Osteoblast (primary cell): ENCODE measurements around the gene TPO. TPM values are rescaled to one million over a fixed set of nuclear protein-coding genes. Genes with fewer than 3 reads are reported as not detected.

Source experiments
- DNase-seq: peaks from one replicate; pipeline ENCODE4 v3.0.0; 2011; ENCODE audit warnings: low spot score, mixed read lengths; ENCODE audit not compliant: insufficient read length; ENCODE audit errors: missing footprints
- H2AFZ ChIP-seq: 2 replicates; pipeline ENCODE4 v1.6.0; 2011; ENCODE audit warnings: mild to moderate bottlenecking, low read length
- H3K27ac ChIP-seq: 2 replicates; pipeline ENCODE4 v1.5.1; 2011; ENCODE audit warnings: mild to moderate bottlenecking, low read depth, low read length, moderate library complexity
- H3K27me3 ChIP-seq: 2 replicates; pipeline ENCODE4 v1.6.0; 2012; ENCODE audit warnings: mild to moderate bottlenecking, control low read depth, inconsistent platforms, low read length, moderate library complexity; ENCODE audit not compliant: insufficient read depth
- H3K36me3 ChIP-seq: 2 replicates; pipeline ENCODE4 v1.5.1; 2011; ENCODE audit warnings: mild to moderate bottlenecking, low read length, control low read depth, moderate library complexity; ENCODE audit not compliant: insufficient read depth
- H3K4me1 ChIP-seq: 2 replicates; pipeline ENCODE4 v1.5.1; 2011; ENCODE audit warnings: mild to moderate bottlenecking, low read length, control low read depth, moderate library complexity; ENCODE audit not compliant: insufficient read depth
- H3K4me2 ChIP-seq: 2 replicates; pipeline ENCODE4 v1.6.0; 2011; ENCODE audit warnings: mild to moderate bottlenecking, low read length; ENCODE audit not compliant: insufficient read depth
- H3K4me3 ChIP-seq: fragments of 200-600 bp; sonication (generic); 3 replicates; pipeline ENCODE4 v1.5.1; 2012; ENCODE audit warnings: mild to moderate bottlenecking, low read length, inconsistent platforms; ENCODE audit not compliant: insufficient read depth
- H3K79me2 ChIP-seq: 2 replicates; pipeline ENCODE4 v1.6.0; 2012; ENCODE audit warnings: mild to moderate bottlenecking, low read length, control low read depth, inconsistent platforms; ENCODE audit not compliant: insufficient read depth
- H3K9me3 ChIP-seq: 2 replicates; pipeline ENCODE4 v1.5.1; 2011; ENCODE audit warnings: low read depth, low read length, control low read depth
- H4K20me1 ChIP-seq: 2 replicates; pipeline ENCODE4 v1.6.0; 2012; ENCODE audit warnings: mild to moderate bottlenecking, low read length, control low read depth; ENCODE audit not compliant: insufficient read depth
- CTCF ChIP-seq: IDR thresholded peaks from 2 replicates; pipeline ENCODE4 v1.5.1; 2011; ENCODE audit warnings: mild to moderate bottlenecking, low read depth, low read length, moderate library complexity; ENCODE audit errors: extremely low read depth
- total RNA-seq: library from RNA; depleted of rRNA; stranded (reverse); fragments of >200 nt; gene quantifications from 2 replicates; pipeline ENCODE4 v1.2.3, GENCODE V29; 2012

Gene TPO
- total RNA-seq, 1 donor = not detected

GRCh38 chr2:1521878-1522830 lies 108.9 kb downstream of the TPO start:
- Histone ChIP-seq H4K20me1 (no peaks in the 10 kb centered on the region), H3K9me3 (no peaks in the 10 kb centered on the region), H3K27me3 (no peaks in the 10 kb centered on the region), H3K4me3 (no peak overlapping the region), H3K4me2 (no peak overlapping the region), H3K79me2 (no peaks in the 10 kb centered on the region), H2AFZ (no peak overlapping the region), H3K4me1 (no peaks in the 10 kb centered on the region), H3K27ac (no peak overlapping the region), H3K36me3 (no peaks in the 10 kb centered on the region)
- TF ChIP-seq CTCF = no peak
- DNase-seq = no peak

DNA sequence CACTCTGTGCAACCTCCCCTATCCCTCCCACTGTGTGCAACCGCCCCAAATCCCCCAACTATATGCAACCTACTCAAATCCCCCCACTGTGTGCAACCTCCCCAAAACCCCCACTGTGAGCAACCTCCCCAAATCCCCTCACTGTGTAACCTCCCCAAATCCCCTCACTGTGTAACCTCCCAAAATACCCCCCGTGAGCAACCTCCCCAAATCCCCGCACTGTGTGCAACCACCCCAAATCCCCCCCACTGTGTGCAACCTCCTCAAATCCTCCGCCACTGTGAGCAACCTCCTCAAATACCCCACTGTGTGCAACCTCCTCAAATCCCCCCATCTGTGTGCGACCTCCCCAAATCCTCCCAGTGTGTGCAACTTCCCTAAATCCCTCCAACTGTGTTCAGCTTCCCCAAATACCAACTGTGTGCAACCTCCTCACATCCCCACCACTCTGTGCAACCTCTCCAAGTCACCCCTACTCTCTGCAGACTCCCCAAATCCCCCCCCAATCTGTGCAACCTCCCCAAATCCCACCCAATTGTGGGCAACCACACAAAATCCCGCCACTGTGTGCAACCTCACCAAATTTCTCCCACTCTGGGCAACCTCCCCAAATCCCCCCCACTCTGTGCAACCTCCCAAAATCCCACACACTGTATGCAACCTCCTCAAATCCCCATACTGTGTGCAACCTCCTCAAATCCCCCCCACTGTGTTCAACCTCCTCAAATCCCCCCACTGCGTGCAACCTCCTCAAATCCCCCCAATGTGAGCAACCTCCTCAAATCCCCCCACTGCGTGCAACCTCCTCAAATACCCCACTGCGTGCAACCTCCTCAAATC lies 114.1 kb downstream of the TPO start:
- H3K4me2 ChIP-seq = no peak overlapping the region
- no peak for DNase-seq

GRCh38 chr2:1528273-1529064 lies 115.2 kb downstream of the TPO start:
- DNase-seq = no peak
- TF ChIP-seq CTCF = no peak
- Histone ChIP-seq H3K4me2 (no peak overlapping the region), H3K27ac (no peak overlapping the region), H3K36me3 (no peaks in the 10 kb centered on the region), H3K79me2 (no peaks in the 10 kb centered on the region), H3K9me3 (no peaks in the 10 kb centered on the region), H3K4me3 (no peak overlapping the region), H3K4me1 (no peaks in the 10 kb centered on the region), H3K27me3 (no peaks in the 10 kb centered on the region), H2AFZ (no peak overlapping the region), H4K20me1 (no peaks in the 10 kb centered on the region)

More for the DNA sequence above, 114.1 kb downstream of the TPO start:
- Histone ChIP-seq H3K4me3 (no peak overlapping the region), H3K27me3 (no peaks in the 10 kb centered on the region), H3K9me3 (no peaks in the 10 kb centered on the region), H3K27ac (no peak overlapping the region), H3K79me2 (no peaks in the 10 kb centered on the region), H4K20me1 (no peaks in the 10 kb centered on the region), H3K4me1 (no peaks in the 10 kb centered on the region), H2AFZ (no peak overlapping the region), H3K36me3 (no peaks in the 10 kb centered on the region)
- TF ChIP-seq CTCF = no peak
